Transverse colon (tissue), 4 donors: Measurements from ENCODE around the gene RERE. TPM values are rescaled to one million over a fixed set of nuclear protein-coding genes. Genes with fewer than 3 reads are reported as not detected.

Experiments
- DNase-seq: peaks from one replicate; pipeline ENCODE4 v3.0.0-alpha.2; 2019
- H3K27ac ChIP-seq, 4 donors: fragments of 200-600 bp; sonication (generic); 2 replicates each; pipeline ENCODE4 v1.5.1; 2016 to 2018; ENCODE audit warnings: inconsistent platforms in 4 of 4
- H3K27me3 ChIP-seq: fragments of 200-600 bp; sonication (generic); 2 replicates; pipeline ENCODE4 v1.5.1; 2017; ENCODE audit warnings: inconsistent platforms
- H3K36me3 ChIP-seq, 4 donors: fragments of 200-600 bp; sonication (generic); 2 replicates each; pipeline ENCODE4 v1.5.1; 2017 to 2019; ENCODE audit warnings: inconsistent platforms in 4 of 4
- H3K4me1 ChIP-seq, 4 donors: fragments of 200-600 bp; sonication (generic); 2 replicates each; pipeline ENCODE4 v1.5.1; 2017 to 2020; ENCODE audit warnings: inconsistent platforms in 4 of 4
- H3K4me3 ChIP-seq, 4 donors: fragments of 200-600 bp; sonication (generic); 1 replicate in 1 of 4; 2 replicates in 3 of 4; pipeline versions ENCODE4 v1.5.1 to v1.6.1; 2017 to 2019; ENCODE audit warnings: inconsistent platforms in 4 of 4
- H3K9me3 ChIP-seq, 2 donors: fragments of 200-600 bp; sonication (generic); 2 replicates each; pipeline ENCODE4 v1.5.1; 2017 to 2019; ENCODE audit warnings: inconsistent platforms in 2 of 2
- EP300 ChIP-seq: sonication (generic); formaldehyde crosslinking; IDR thresholded peaks from one replicate; pipeline ENCODE4 v1.6.1; 2017; ENCODE audit warnings: antibody characterized with exemption, low read depth
- POLR2A ChIP-seq: fragments of 450-650 bp; IDR thresholded peaks from one replicate; pipeline ENCODE4 v1.6.1; 2016; ENCODE audit warnings: antibody characterized with exemption, mild to moderate bottlenecking, moderate library complexity
- POLR2AphosphoS5 ChIP-seq, 3 donors: sonication (generic); formaldehyde crosslinking; IDR thresholded peaks; one replicate each; pipeline ENCODE4 v1.6.1; 2016; ENCODE audit warnings: antibody characterized with exemption in 3 of 3
- WGBS, 2 donors: methylation state at CpG; one replicate each; pipeline ENCODE4 v1.1.5; 2018; ENCODE audit warnings: low coverage in 1 of 2; 5-methylcytosine and 5-hydroxymethylcytosine counted together
- in situ Hi-C, 4 donors: fragments of 200-750 bp; cut with MboI; loops; one replicate each; pipeline versions ENCODE4 v1.15.0 to v1.15.1; 2017; ENCODE audit warnings: low sequenced_read_pairs in 3 of 4, low pct_ligation_motif_present in 1 of 4, low pct_unique_long_range_greater_than_20kb in 1 of 4
- intact Hi-C: fragments of 100-400 bp; cut with DNase I; formaldehyde crosslinking; loops from one replicate; pipeline ENCODE4 v1.15.1; 2023; ENCODE audit warnings: low total_unique reads
- total RNA-seq, 4 donors: library from RNA; depleted of rRNA; stranded (reverse); fragments of >200 nt; gene quantifications; one replicate each; pipeline ENCODE4 v1.1.0, GENCODE V29; 2016
- TF ChIP-seq, protein P1 (sequence below), 5 experiments: fragments of 200-600 bp in 3 of 5; fragments of 450-650 bp in 2 of 5; sonication (generic) in 3 of 5; IDR thresholded peaks; 1 replicate in 2 of 5; 2 replicates in 3 of 5; pipeline ENCODE4 v1.5.1; 2016 to 2017; ENCODE audit warnings: antibody characterized with exemption in 5 of 5, inconsistent platforms in 3 of 5, mild to moderate bottlenecking in 2 of 5, moderate library complexity in 1 of 5

The RERE gene
- total RNA-seq, 4 donors from 2014 or later, result 80.3 to 657 (median 105) TPM

DNA sequence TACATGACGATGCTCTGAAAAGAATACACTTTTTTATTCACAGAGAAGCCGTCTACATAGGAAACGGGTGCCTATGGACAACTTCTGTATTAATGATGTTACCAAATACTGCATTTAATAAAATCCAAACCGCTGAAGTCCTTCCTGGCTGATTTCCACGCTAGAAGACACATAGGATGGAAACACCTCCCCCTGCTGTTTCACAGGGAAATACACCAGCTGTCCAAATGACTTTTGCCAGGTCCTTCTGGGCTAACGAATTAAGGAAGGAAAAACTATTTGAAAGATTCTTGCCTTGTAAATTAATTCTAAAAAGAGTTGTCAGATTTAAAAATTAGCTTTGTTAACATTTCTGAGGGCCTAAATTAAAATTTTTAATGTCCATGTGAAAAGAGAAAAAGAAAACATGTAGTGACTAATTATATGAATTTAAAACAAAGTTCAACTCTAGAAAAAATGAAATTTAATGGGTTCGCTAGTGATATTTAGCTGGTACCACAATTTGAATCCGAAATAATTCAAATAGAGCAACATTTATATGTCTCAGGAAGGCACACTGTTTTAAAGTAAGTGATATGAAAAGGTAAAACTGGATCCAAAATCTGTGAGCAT lies 146.0 kb downstream of the RERE start:
- H3K4me3 ChIP-seq, result no peak overlapping the region
- no peak overlapping the region for H3K27ac ChIP-seq
- no peaks in the 10 kb centered on the region for H3K27me3 ChIP-seq
- DNase-seq, result no peak
- 42 to 57% methylated on average over 5 to 8 of the region's 8 CpGs for WGBS, 2 donors
- H3K4me1 ChIP-seq, result peaks cover 21 to 81% (median 41%) of the 10 kb centered on the region in 4 donors
- no peaks in the 10 kb centered on the region for H3K36me3 ChIP-seq
- TF ChIP-seq POLR2AphosphoS5 (IDR thresholded peaks at IDR 0.05) (peak in 2 of 3 donors; percentile 30 to 44), EP300 (no peak)
- TF ChIP-seq, protein P1, sequence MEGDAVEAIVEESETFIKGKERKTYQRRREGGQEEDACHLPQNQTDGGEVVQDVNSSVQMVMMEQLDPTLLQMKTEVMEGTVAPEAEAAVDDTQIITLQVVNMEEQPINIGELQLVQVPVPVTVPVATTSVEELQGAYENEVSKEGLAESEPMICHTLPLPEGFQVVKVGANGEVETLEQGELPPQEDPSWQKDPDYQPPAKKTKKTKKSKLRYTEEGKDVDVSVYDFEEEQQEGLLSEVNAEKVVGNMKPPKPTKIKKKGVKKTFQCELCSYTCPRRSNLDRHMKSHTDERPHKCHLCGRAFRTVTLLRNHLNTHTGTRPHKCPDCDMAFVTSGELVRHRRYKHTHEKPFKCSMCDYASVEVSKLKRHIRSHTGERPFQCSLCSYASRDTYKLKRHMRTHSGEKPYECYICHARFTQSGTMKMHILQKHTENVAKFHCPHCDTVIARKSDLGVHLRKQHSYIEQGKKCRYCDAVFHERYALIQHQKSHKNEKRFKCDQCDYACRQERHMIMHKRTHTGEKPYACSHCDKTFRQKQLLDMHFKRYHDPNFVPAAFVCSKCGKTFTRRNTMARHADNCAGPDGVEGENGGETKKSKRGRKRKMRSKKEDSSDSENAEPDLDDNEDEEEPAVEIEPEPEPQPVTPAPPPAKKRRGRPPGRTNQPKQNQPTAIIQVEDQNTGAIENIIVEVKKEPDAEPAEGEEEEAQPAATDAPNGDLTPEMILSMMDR (IDR thresholded peaks at IDR 0.05), result peak; percentile 71 to 81 (median 75)
- in situ Hi-C loops, result loop anchor here in 3 of 4 donors (5.0 to 25.0 kb wide), 2 partner anchors 104 to 109 kb away; no protein-coding TSS in a partner anchor
- no peaks in the 10 kb centered on the region for H3K9me3 ChIP-seq
- intact Hi-C loops, result loop anchor here (10.0 kb wide), 1 partner anchor 107 kb away; no protein-coding TSS in a partner anchor

DNA sequence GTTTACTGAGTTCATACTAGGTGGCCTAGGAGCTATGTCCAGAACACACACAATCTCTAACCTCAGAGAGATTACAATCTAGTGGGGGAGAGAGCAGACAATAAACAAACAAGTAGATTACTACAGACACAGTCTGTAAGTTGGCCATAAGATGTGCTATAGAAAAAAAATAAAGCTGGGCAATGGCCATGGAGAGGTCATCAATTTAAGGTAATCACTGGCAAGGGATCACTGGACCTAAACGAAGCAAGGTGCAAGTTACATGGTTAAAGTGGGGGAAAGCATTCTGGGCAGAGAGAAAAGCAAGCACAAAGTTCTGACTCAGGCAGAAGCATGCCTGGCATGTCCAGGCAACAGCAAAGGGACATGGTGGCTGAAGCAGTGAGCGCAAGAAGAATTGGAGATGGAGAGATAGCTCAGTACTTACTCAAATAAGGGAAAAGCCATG lies 147.0 kb downstream of the RERE start:
- H3K4me1 ChIP-seq, result peaks cover 29 to 91% (median 49%) of the 10 kb centered on the region in 4 donors
- no peak for TF ChIP-seq EP300
- DNase-seq, result no peak
- no peaks in the 10 kb centered on the region for H3K9me3 ChIP-seq
- 67 to 80% methylated on average over 2 of the region's 2 CpGs for WGBS, 2 donors
- in situ Hi-C loops (loop anchor here in 3 of 4 donors (5.0 to 25.0 kb wide), 2 partner anchors 103 to 108 kb away; no protein-coding TSS in a partner anchor), intact Hi-C loops (loop anchor here (10.0 kb wide), 1 partner anchor 106 kb away; no protein-coding TSS in a partner anchor)
- H3K4me3 ChIP-seq, result no peak overlapping the region
- no peaks in the 10 kb centered on the region for H3K27me3 ChIP-seq
- H3K27ac ChIP-seq, result peak overlapping the region in 2 of 4 donors; percentile 21 to 24
- no peaks in the 10 kb centered on the region for H3K36me3 ChIP-seq

DNA sequence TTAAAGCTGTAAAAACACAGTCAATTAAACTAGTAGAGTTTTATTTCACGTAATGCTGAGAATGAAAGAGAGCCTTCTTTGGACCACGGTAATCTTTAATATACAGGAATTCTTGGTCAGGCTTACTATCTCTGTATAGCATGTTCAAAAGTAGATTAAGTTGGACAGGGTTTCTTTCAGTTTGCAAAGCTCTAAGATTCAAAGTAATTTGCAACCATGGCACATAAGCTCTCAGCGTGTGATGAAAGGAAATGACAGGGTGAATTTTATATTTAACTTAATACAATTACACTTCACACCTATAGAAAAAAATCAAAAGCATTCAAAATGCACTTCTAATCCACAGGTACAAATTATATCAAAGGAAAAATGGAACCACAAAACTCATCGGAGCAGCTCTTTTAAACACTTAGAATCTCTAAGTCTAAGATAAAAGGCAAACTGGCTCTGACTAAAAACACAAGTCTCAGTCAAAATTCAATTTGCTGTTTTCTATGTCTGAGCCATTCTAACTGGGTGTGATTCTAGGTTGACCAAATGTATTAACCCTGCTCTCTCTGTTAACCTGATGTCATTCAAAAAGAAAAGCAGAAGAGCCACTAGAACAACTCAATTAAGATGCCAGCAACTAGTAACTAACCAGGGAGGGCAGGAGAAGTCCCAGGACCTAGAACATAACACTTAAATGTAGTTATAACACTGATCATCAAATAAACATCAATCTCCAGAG lies 147.7 kb downstream of the RERE start:
- Histone ChIP-seq H3K9me3 (no peaks in the 10 kb centered on the region), H3K4me1 (peaks cover 29 to 93% (median 49%) of the 10 kb centered on the region in 4 donors), H3K4me3 (no peak overlapping the region), H3K36me3 (no peaks in the 10 kb centered on the region), H3K27ac (peak overlapping the region in 1 of 4 donors; percentile 21), H3K27me3 (no peaks in the 10 kb centered on the region)
- DNase-seq, result no peak
- TF ChIP-seq POLR2AphosphoS5 (IDR thresholded peaks at IDR 0.05) (no peak), POLR2A (no peak), EP300 (no peak)
- TF ChIP-seq, protein P1 (IDR thresholded peaks at IDR 0.05), result no peak
- intact Hi-C loops (loop anchor here (10.0 kb wide), 1 partner anchor 105 kb away; no protein-coding TSS in a partner anchor), in situ Hi-C loops (loop anchor here in 3 of 4 donors (5.0 to 25.0 kb wide), 2 partner anchors 102 to 107 kb away; no protein-coding TSS in a partner anchor)
- WGBS, 2 donors, result 51 to 63% methylated on average over 4 of the region's 4 CpGs

DNA sequence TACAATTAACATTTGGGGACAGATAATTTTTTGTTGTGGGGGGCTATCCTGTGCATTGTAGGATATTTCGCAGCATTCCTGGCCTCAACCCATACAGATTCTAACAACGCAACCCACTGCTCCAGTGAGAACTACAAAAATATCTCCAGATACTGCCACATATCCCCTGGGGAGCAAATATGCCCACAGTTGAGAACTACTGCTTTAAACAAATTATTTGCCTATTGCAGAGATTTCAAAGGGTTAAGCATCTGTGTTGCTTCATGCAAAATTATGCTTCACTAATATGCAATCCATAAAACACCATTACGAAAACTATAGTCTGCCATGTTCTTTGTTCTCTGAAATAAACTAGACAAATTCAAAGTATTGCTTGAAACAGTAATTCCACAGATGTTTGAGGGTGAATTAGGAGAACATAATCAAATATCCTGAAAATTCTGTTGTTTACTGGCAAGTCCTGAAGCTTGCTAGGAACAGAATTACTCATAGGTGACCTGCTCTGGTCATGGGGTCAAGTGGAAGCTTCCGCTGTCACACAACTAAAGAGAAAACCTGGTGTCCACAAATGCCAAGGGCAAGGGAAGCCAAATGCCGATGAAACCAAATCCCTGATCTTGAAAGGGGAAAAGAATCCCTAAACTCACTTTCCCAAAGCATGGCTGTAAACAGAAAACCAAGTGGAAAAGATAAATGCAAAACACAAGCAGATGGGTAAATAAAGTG lies 149.4 kb downstream of the RERE start:
- WGBS, 2 donors, result 82 to 88% methylated on average over 5 of the region's 5 CpGs
- Histone ChIP-seq H3K4me3 (no peak overlapping the region), H3K27ac (no peak overlapping the region), H3K27me3 (no peaks in the 10 kb centered on the region), H3K4me1 (peaks cover 40 to 93% (median 56%) of the 10 kb centered on the region in 4 donors), H3K36me3 (no peaks in the 10 kb centered on the region), H3K9me3 (no peaks in the 10 kb centered on the region)
- intact Hi-C loops (no loop called here), in situ Hi-C loops (loop anchor here in 2 of 4 donors (25.0 kb wide), 1 partner anchor 106 kb away; no protein-coding TSS in a partner anchor)
- peak in 1 of 3 donors; percentile 36 for TF ChIP-seq POLR2AphosphoS5 (IDR thresholded peaks at IDR 0.05)
- TF ChIP-seq POLR2A, result no peak
- DNase-seq, result peak; percentile 27
